ENCODE measurements around the gene GVQW3.
"Not testable (repeated sequence)": the region's sequence is repeated elsewhere in the genome, so short reads cannot be mapped to it uniquely, and the experiment has no call there.

Gene GVQW3

DNA sequence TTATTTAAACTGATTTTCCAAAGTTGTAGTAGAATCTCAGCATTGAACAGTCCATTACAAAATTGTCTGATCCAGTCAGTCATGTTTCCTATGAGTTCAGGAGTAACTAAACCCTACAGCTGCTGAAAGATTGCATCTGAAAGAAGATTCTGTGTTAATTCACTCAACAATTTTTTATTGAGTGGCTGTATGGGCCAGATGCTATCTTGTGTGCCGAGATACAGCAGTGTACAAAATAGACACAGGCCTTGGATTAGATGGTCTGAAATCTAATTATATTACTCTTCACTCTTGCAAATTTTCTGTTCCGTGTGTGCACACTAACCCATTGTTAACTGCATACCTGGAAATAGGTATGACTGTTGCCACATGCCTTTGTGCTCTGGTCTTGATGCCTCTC is 7.3 kb downstream of the GVQW3 start:
- no peak for DNase-seq

- DNase-seq: peak; percentile 83
Observed at GRCh38 chr11:76391021-76391420, 9.9 kb downstream of the GVQW3 start.

GRCh38 chr11:76391811-76392475 is 10.8 kb downstream of the GVQW3 start:
- DNase-seq: no peak

DNA sequence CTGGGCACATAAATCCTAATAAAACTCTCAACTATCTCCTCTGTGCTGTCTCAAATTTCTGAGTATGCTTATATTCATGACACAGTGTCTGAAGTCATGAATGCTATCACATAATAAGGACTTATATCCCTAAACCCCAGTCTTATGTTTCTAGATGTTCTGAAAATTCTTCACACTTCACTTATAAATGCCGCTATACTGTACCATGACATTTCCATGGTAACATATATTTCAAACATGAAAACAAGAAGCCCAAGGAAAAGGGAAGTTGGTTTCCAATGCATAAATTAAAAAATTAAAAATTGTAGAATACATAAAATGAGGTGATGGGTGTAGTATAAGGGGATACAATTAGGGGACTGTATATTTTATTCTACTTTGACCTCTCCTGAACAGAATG is 11.7 kb downstream of the GVQW3 start:
- DNase-seq: no peak

- DNase-seq: no peak
Observed at GRCh38 chr11:76394411-76394810, 13.3 kb downstream of the GVQW3 start.

GRCh38 chr11:76395296-76395695 is 14.2 kb downstream of the GVQW3 start:
- no peak for DNase-seq

DNA sequence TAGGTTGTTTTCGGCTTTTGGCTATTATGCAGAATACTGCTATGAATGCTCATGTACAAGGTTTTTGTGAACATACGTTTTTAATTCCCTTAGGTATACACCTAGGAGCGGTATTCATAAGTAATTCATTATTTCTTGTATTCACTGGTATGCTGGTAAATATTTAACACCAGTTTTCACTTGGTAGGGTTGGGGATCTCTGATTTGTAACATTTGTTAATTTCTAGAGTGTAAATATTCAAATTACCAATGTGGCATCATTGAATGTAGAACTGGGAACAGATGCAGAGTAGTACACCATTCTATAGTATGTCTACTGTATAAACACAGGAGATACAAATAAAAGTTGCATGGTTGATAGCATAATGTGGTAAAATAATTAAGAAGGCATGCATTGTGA is 16.3 kb downstream of the GVQW3 start:
- no peak for DNase-seq

DNA sequence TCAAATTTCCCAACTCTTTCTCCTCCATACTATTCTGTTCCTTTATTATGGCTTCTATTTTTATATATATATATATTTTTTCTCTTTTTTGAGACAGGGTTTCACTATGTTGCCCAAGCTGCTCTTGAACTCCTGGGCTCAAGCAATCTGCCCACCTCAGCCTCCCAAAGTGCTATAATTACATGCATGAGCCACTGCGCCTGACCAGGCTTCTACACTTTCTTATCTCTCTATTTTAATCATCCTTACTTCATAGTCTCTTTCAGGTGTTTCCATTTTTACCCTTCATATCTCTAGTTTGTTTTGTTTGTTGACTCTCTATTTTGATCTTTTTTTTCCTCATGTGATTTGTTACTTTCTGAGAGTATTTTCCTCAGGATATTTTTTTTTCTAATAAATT is 19.8 kb downstream of the GVQW3 start:
- DNase-seq: no peak

- DNase-seq: not testable (repeated sequence)
Observed at GRCh38 chr11:76401484-76401883, 20.4 kb downstream of the GVQW3 start.

- no peak for DNase-seq
Observed at GRCh38 chr11:76406359-76406758, 25.2 kb downstream of the GVQW3 start.

DNA sequence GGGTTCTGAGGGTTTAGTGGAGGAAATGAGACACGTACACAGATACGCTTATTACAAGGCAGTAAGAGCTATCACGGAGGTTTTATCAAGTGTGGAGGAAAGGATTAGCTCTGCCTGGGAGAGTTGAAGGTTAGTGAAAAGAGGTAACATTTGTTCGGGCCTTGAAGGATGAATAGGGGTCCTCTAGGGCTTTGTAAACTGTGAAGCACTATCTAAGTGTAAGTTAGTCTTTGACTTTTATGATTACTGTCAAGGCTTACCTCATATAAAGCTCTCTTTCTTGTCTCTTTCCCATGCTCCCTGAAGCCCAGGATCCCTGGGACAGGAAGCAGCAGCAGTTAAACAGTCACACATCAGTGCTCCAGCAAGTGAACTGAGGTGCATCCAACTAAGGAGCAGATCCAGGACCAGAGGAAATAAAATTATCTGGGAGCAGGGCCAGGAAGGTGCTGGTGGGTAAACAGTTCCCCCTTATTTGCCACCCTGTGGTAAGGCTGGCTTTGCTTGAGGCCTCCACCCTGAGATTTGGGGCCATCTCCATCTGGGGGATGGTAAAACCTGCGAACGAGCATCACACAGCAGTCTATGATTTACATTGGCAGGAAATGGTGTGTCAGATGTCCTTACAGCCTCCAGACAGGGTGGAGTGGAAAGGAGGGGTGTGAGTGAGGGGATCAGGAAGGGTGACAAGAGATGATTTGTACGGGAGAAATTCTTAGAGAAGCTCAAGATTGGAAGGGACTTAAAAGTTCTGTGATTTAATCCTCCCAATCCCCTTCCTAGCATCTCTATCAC is 27.2 kb downstream of the GVQW3 start:
- DNase-seq: peak; percentile 57

DNA sequence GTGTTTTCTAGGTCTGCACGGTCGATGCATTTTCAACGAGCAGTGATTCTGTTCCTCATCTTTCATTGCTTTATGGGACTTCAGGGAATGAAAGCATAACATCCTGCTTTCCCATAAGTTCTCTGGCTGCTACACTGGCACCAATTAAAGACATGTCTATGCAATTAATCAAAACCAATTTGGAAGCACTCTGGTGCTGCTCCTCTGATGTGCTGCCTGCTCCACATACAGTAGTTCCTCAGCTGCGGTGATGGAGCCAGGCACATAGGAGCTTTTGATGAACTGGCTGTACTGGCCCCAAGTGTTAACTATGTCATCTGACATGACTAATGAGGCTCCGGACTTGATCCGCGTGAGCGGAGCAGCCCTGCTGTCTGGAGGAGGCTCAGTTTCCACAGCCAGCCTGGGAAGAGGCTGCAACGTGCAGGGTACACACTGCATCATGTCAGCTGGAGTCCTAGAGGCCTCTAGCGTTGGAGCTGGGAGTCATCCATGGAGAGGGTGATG is 29.8 kb downstream of the GVQW3 start:
- no peak for DNase-seq

- no peak for DNase-seq
Observed at GRCh38 chr11:76415073-76415472, 34.0 kb downstream of the GVQW3 start.

- DNase-seq: peak; percentile 19
Observed at GRCh38 chr11:76419896-76420295, 38.8 kb downstream of the GVQW3 start.

GRCh38 chr11:76424379-76424778 is 43.3 kb downstream of the GVQW3 start:
- no peak for DNase-seq

- no peak for DNase-seq
Observed at GRCh38 chr11:76424891-76425290, 43.8 kb downstream of the GVQW3 start.

GRCh38 chr11:76426660-76427059 is 45.5 kb downstream of the GVQW3 start:
- DNase-seq: no peak

- DNase-seq: no peak
Observed at GRCh38 chr11:76436020-76436419, 54.9 kb downstream of the GVQW3 start.

DNA sequence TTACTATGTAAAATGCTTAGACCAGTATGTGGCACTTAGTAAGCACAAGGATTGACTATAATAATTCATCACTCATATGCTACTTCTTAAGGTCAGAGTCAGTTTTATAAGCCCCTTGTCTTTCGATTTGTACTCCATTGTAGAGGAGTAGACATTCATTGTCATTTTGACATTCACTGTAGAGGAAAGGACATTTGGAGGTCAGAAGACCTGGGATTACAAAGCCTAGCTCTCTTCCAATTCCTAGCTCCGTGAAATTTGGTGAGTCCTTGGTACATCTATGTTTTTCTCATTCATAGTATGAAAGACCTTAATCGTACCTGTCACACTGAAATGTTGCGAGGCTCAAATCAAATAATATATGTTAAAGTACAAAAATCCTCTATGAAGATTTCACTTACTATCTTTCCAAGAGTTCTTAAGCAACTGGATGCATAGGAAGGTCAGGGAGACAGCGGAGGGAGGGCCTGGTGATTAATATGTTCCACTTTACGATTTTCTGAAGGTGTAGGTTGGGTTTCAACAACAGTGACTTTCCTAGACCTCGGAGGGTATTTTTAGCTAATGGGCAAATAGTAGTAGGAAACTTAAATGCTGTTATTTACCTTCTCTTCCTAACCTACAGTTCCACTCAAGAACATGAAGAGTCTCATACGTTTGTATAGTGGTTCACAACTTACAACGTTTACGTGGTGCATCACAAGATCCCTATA is 62.3 kb downstream of the GVQW3 start:
- no peak for DNase-seq

- no peak for DNase-seq
Observed at GRCh38 chr11:76444065-76444383, 62.9 kb downstream of the GVQW3 start.

GRCh38 chr11:76444384-76445120 is 63.4 kb downstream of the GVQW3 start, which contains the start of gene EMSY:
TSS of gene EMSY (plus strand) at chr11:76445018. CDS start at chr11:76446939, 1,921 bp downstream.
- peak; percentile 100 for DNase-seq

- peak; percentile 59 for DNase-seq
Observed at GRCh38 chr11:76445121-76446084, 64.3 kb downstream of the GVQW3 start.

Data from SHP77 treated with DMSO at 0.1 percent for 48 hours (cell line).